HG03108 (cell line): ENCODE data around the gene PPP1R26.

ENCODE experiments used
- ATAC-seq: cut with Tn5 transposase; IDR thresholded peaks from one replicate; pipeline ENCODE4 v1.9.1; 2021; ENCODE audit warnings: moderate library complexity; ENCODE audit not compliant: unreplicated experiment

The PPP1R26 gene

DNA sequence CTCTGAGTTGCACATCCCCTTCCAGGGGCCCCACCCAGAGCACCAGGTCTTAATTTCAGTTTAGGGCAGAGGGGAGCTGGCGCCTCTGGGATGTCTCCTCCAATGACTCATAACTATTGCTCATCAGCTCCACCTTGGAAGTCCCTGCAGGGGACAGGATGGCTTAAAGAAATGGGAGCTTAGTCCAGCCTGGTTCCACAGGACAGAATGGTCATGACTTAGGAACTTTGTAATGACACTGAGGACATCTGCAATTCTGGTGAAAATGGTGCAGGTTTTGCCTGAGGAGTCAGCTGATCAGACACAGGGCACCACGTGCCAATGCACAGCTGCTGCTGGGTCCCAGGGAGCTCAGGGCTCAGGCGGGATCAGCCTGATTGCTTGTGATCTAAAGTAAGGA is 16.4 kb upstream of the PPP1R26 start:
- ATAC-seq = no peak

DNA sequence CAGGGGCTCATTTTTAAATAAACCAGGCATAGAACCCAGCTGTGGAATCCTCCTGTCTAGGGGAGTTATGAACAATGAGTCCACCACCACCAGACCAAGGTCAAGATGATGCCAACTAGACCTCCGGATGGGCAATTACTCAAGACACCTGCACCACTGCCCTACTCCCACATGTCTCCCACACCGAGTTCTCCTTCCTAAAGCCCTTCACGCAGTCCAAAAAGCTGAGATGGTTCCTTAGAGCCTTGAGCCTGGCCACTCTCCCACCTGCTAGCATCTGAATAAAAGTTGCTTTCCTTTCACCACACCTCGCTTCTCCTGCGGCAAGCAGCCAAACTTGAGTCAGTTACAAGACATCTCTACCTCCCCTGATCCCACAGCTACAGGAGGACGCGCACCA is 15.4 kb upstream of the PPP1R26 start:
- ATAC-seq = no peak

DNA sequence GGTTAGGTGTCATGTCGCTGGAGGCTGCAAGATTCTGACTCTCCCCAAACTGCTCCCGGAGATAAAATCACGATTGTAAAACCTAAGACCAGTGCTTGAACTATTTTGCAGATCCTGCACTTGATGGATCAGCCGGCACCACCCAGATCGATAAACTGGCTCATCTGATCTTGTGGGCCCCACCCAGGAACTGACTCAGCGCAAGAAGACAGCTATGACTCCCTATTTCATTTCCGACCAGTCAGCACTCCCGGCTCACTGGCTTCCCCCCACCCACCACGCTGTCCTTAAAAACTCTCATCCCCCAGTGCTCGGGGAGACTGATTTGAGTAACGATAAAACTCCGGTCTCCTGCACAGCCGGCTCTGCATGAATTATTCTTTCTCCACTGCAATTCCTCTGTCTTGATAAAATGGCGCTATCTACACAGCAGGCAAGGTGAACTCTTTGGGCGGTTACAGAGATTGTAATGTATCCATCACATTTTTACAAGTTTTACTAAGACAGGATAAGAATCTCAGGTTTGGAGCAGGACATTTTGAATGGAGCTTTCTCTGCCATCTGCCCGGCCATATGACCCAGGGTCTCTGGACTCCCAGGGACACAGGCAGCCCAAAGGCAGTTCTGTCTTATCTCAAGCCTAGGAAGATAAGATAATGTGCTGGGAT is 10.6 kb upstream of the PPP1R26 start:
- no peak for ATAC-seq

DNA sequence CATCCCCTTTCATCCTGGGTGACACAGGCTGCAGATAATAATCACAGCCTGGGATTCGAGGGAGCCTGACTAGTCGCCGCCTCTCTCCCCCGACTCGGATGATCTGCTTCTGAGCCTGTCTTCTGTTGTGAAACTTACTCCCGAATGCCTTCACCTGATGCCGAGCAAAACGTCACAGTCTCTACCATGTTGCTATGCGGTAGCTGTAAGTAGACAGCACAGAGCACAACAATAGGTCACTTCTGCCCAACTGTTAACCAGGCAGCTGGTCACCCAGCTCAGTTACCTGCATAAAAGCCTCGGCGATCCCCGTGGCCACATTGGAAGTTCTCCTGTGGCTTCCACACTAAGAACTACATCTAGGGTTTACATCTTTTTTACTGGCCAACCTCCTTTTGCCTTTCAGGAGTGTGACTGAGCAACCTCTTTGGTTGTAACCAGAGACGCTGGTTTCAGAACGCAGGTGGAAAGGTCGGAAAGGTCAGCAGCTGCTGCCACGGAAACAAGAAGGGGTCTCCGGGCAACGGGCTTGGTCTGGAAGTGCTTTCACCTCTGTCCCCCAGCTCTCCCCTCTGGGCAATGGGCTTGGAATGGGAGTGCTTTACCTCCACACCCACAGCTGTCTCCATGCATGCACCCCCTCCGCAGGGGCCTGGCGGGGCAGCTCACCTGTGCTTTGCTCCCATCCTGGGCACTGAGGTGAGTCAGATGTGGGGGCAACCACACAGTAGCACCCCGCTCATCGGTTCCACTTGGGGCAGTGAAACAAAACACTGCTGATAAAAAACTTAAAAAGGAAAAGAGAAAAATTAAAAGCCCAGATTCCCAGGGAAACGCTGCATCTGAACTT is 7.6 kb upstream of the PPP1R26 start:
- ATAC-seq = no peak

DNA sequence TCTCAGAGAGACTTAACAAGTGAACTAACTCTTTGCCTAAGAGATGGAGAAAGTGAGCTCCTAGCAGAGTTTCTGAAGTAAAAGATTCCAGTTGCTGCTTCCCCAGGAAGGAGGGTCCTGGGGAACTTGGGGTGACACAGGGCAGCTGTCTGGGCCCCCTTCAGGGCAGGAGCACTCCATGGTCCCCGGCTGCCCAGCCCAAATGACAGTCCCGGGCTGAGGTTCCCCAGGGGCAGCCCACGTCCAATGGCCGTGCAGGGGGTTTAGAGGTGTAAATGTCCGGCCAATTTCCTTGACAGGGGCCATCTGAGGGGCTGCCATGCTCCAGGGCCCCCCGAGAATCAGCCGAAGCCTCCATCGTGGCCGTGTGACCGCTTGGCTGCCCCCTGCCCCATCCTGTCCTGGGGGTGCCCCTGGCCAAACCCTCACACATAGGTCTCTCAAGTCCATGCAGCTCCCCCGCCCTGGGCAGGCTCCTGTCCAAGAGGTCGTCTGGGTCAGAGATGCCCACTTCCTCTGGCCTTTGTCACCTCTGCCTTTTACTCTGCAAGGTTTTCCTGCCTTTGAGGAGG is 5.5 kb upstream of the PPP1R26 start:
- ATAC-seq = no peak

DNA sequence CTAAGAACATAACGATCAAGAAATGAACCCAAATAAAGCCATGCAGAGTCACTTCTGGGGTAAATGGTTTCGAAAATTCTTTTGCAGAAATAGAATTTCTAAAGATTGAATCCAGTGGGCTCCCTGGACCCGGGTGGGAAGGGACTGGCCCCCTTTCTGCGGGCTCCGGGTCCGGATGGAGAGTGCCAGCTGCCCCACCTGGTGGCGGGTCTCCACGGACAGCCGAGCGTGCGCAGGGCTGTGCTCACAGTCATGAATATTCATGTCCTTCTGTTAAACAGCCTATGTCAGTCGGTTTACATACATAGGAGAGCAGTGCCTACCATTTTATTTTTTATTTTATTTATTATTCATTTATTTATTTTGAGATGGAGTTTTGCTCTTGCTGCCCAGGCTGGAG is 4.7 kb upstream of the PPP1R26 start:
- no peak for ATAC-seq

DNA sequence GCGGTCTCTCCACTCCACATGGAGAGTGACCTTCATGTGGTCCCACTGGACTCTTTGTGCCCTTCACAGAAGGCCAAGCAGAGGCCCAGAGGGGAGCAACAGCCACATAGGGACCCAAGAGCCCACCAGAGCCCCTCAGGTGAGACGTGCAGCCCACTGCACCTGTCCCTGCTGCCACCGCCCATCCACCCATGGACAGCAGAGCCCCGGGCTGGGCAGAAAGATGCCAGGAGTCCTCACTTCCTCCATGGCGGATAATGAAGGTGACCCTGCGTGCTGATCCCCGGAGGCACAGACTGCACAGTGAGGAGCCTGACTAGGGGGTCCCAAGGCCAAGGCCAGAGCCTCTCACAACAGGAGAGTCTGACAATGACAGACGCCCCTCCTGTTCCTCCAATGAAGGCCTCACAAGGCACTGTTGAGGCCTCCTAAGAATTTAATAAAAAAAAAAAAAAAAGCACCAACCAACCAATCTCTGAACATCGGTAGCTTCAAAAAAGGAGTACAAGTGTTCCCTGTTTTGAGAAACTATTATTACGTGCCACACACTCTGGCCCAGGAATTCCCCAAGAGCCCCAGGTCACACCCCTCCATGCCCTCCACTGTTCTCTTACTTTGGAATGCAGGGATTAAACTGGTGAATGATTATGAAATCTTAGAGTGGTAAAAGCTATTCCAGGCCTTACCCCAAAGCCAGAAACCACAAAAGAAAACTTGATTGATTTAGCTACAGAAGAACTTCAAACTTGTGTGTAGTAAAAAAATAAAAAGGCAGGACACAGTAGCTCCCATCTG is 2.8 kb upstream of the PPP1R26 start:
- no peak for ATAC-seq

DNA sequence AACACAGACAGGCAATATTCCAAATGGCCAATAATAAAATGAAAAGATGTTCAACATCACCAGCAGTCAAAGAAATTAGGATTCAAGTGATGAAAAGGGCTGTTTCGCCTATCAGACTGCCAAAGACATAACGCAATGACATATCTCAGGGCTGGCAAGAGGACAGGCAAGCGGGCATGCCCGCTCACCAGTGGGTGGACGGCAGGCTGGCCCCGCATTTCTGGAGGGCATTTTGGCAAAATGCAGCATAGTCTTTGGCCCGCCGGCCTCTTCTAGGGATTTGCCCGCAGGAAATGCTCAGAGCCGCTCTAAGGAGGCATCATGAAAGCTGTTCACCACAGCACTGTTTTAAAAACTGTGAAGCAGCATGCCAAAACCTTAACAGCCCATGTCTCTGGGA is 1.4 kb upstream of the PPP1R26 start:
- ATAC-seq = no peak

DNA sequence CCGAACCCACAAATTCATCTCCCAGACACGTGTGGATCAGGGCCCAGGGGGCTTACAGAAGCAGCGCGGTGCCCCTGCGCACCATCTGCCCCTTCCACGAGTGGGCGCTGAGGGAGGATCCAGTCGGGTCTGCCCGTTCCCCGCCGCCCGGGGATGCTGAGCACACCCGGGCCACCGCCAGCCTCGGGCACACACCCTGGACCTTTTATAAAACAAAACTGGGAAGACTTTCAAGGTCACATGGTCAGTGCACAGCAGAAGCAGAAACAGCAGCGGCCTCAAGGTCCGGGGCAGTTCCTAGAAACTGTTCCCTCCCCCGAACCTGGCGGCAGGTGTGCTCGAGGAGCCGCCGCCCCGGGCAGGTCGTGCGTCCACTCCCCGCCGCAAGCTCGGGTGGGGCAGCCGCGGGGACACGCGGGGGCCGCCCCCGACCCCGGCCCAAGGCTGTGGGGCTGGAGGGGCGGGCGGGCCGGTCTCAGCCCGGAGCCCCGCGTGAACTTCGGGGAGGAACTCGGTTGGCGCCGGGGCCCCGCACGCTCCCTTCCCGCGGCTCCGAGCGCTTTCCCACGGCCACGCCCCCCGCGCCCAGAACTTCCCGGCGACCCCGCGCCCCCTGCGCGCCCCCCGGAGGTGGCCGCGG is 633 bp upstream of the PPP1R26 start:
- no peak for ATAC-seq

DNA sequence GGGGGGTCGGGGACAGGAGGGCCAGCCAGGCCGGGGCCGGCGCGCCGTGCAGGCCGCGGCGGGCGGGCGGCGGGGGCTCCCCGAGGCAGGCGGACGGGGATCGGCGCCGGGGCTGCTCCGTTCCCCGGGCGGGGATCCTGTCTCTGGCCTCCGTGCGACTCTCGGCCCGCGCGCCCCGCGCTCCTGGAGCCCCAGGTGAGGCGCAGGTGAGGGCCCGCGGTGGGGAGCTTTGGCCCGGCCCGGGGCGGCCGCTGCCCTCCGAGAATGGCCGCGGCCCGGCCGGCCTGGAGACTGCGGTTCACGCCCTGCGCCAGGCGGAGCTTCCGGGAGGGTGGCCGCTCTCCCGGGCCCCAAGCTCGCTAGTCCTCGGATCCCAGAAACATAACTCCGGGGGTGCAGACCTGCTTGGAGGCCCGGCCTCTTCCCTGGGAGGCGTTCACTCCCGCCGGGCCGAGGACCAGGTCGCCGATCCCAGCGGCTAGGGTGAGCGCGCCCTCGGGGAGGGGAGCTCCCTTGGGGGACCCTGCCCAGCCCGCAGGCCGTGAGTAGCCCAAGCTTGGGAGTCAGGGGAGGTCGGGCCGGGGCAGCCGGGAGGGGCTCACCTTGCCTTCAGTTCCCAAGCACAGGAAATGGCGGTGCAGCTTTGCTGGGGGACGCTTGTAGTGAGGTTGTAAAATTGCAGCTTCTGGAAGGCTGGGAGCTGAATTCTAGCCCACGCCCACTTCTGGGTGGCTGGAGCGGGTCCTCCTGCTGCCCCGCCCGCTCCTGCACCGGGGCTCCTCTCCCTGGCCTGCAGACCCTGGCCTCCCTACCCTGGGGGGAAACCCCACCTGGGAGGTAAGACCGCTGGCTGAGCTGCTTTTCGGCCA is 723 bp downstream of the PPP1R26 start:
- ATAC-seq = no peak

DNA sequence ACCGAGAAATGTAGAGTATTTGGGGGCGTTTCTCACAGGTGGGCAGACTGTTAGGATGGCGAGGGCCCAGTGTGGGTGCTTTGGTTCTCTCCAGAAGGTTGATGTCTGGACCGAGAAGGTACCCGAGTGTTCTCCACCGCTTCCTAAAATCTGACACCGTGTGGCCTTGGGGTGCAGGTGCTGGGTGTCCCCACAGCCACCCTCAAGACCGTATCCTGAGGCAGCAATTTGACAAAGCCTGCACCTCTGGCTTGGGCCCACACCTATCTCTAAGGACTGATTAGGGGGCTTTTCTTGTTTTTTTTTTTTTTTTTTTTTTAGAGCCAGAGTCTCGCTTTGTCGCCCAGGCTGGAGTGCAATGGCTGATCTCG is 1.3 kb downstream of the PPP1R26 start:
- no peak for ATAC-seq

DNA sequence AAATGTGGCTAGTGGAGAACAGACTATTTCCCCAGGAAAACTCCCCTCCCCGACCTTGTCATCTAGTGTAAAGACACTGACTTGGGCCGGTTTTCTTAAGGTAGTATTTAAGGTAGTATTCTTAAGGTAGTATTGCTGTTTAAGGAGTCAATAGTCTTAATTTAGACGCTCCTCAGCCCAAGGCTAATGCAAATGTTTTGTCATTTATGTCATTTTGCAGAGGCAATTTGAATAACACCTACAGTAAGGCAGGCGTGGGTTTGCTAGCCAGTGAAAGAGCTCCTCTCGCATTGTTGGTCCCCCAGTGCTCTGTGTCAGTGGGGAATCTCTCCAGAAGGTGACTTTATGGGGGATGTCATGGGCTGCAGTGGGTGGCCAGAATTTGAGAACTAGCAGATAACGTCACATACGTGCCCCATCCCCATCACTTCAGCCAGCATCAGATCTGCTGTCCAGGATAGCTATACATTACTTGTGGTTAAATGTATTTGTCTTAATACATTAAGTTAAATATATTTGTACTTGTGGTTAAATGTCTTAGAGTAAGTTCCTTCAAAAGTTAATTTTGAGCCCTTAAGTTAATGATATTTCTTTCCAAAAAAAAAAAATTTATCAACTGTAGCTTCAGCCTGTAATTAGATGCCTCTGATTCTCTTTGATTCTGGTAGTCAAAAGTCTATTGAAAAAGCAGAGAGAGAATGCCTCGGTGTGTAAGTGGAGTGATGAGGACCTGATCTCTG is 2.6 kb downstream of the PPP1R26 start:
- no peak for ATAC-seq

DNA sequence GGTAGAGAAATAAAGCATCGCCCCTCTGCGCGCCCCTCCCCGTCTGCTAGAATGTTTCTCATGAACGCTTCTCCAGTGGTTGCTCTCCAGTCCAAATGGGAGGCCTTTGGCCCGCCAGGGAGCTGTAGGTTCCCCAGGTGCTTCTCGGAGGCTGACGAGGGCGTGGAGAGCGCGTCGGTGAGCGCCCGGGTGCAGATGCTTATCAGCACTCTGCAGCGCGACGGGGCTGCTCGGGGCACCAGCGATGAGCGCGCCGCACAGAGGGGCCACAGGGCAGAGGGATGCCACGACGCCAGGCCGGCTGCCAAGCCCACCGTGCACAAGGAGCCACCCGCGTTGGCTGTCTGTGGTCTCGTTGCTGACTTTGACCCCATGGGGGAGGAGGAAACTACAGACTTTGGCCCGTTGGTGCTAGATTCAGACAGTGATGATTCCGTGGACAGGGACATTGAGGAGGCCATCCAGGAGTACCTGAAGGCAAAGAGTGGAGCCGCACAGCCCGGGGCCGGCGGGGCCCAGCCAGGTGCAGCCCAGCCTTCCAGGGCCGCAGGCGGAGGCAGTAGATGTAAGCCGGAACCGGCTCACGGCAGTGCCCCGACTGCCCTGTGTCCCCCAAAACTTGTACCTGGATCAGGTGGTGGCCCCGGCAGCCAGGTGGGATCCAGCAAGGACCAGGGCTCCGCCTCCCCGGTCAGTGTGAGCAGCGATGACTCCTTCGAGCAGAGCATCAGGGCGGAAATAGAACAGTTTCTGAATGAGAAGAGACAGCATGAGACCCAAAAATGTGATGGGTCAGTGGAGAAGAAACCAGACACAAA is 5.1 kb downstream of the PPP1R26 start:
- ATAC-seq = no peak

DNA sequence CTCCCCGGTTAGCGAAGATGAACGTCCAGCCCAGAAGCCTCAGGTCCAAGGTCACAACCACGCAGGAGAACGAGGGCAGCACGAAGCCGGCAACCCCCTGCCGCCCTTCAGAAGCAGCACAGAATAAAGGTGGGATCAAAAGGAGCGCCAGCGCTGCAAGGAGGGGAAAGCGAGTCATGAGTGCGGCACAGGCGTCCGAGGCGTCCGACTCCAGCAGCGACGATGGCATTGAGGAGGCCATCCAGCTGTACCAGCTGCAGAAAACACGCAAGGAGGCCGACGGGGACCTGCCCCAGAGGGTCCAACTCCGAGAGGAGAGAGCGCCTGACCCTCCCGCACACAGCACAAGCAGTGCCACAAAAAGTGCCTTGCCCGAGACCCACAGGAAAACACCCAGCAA is 5.8 kb downstream of the PPP1R26 start:
- no peak for ATAC-seq

DNA sequence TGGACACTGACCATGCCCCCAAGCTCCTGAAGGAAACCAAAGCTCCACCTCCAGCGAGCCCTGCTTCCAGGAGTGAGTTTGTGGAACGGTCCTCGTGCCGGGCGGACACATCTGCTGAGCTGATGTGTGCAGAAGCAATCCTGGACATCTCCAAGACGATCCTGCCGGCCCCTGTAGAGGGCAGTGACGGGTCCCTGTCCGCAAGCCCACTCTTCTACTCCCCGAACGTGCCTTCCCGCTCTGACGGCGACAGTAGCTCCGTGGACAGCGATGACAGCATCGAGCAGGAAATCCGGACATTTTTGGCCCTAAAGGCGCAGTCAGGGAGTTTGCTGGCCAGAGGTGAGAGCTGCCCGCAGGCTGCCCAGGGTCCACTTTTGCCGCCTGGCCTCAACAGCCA is 6.2 kb downstream of the PPP1R26 start:
- ATAC-seq = no peak

DNA sequence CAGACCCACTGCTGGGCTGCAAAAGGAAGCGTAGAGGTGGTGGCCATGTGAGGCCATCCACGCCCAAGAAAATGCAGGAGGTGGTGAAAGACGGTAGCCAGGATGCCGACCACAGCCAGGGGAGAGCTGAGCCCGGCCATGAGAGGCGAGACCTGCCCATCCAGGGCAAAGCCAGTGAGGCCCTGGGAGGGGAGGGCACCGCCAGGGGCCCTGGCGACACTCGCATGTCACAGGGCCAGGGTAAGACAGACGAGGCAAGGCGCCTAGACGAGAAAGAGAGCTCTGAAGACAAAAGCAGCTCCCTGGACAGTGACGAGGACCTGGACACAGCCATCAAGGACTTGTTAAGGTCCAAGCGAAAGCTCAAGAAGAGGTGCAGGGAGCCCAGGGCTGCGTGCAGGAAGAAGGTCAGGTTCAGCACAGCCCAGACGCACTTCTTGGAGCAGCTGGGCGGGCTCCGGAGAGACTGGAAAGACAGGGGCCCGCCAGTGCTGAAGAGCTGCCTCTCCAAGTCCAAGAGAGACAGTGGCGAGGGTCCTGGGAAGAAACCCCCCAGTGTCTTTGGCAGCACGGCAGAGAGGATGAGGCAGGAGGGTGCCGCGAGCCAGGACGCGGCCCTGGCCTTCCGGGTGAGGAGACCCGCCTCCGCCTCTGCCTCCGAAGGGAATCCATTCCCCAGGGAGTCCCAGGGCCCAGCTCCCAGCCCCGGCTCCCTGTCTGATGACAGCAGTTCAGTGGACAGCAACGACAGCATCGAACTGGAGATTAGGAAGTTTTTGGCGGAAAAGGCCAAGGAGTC is 6.9 kb downstream of the PPP1R26 start:
- ATAC-seq = no peak

DNA sequence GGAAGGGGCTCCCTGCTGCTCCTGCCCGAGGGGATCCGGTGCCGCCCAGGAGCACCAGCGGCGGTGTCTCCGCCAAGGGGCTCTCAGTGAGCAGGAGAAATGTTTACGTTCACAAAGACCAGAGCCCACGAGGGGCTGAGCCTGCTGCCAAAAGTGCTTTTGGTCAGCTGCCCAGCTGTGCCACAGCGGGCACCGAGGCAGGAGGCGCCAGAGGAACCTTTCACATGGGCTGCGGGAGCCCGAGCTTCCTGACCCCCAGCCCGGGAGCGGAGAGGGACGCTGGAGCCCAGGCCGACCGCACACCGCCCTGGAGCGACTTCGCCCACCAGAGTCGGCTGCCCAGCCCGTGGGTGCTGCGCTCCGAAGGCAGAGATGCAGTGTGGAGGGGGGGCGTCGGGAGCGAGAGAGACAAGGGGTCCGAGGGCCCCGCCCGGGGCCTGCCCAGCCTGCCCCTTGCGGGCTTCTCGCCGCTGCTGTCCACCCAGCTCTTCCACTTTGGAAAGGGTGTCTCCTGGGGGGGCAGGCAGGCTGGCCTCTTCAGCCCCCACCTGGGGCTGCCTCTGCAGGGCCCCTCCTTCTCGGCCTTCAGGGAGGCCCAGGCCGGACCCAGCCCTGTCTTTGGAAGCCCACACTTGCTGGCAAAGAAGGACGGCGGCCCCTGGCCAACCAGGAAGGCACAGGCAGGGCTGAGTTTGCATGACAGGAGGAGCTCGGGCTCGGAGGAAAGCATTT is 7.9 kb downstream of the PPP1R26 start:
- no peak for ATAC-seq
